ENCODE data around the gene ZNF212.

The ZNF212 gene

DNA sequence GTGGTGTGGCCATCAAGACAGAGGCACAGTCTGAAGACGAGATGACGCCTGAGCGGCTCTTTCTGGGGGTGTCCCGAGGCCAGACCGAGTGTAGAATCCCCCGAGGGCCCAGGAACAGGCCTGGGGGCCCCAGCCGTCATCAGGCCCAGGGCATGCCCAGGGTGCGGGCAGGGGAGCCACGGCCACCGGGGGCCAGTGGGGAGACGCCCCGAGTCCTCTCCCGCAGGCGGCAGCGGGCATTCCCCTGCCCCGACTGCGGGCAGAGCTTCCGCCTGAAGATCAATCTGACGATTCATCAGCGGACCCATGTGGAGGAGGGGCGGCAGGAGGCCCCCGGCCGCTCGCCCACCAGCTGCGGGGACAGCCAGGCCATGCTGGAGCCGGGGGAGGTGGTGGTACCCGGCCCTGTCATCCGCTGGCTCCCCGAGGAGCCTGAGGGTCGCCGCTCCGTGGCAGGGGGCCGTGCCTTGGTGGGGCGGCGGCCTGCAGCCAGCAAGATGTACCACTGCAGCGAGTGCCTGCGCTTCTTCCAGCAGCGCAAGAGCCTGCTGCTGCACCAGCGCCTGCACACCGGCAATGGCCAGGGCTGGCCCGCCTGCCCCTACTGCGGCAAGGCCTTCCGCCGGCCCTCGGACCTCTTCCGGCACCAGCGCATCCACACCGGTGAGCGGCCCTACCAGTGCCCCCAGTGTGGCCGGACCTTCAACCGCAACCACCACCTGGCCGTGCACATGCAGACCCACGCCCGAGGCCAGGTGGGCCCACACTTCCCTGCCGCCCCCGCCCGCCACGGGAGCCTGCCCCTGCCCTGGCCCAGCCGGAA lies 42.3 kb downstream of the ZNF212 start:
- TF ChIP-seq, protein P1, sequence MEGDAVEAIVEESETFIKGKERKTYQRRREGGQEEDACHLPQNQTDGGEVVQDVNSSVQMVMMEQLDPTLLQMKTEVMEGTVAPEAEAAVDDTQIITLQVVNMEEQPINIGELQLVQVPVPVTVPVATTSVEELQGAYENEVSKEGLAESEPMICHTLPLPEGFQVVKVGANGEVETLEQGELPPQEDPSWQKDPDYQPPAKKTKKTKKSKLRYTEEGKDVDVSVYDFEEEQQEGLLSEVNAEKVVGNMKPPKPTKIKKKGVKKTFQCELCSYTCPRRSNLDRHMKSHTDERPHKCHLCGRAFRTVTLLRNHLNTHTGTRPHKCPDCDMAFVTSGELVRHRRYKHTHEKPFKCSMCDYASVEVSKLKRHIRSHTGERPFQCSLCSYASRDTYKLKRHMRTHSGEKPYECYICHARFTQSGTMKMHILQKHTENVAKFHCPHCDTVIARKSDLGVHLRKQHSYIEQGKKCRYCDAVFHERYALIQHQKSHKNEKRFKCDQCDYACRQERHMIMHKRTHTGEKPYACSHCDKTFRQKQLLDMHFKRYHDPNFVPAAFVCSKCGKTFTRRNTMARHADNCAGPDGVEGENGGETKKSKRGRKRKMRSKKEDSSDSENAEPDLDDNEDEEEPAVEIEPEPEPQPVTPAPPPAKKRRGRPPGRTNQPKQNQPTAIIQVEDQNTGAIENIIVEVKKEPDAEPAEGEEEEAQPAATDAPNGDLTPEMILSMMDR (IDR thresholded peaks at IDR 0.05) = no peak

DNA sequence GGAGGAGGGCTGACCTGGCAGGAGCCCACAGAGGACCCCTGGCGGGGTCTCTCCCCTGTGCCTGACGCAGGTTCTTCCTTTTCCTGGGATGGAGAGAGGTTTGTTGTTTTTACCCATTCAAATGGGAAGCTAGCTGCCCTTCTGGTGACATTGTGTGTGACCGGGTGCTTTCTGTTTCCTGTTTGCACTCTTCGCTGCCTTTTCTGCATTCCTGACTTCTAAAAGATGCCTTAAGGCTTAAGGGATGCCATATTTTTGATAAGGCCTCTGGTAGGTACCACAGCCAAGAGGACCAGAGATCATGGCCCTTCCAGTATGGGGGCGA lies 42.8 kb downstream of the ZNF212 start:
- TF ChIP-seq, protein P1 (IDR thresholded peaks at IDR 0.05) = no peak

DNA sequence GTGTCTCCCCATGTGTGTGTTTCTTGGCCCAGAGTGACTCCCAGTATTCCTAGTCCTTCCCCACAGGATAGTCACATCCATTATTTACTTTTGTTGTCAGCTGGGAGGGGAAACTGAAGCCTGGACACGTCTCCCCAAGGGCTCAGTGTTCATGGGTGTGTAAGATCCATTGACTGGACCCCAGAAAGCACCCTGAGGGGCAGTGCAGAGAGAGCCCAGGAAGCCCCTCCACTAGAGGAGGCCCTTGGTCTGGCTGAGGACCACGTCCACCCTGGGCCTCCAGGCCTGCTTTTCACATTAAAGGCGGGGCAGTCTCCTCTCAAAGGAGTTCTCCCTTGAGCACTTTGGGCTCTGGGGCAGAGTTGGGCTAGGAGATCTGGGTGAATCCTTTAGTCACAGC lies 43.9 kb downstream of the ZNF212 start:
- TF ChIP-seq, protein P1 (IDR thresholded peaks at IDR 0.05) = no peak

- TF ChIP-seq, protein P1 (IDR thresholded peaks at IDR 0.05) = no peak
These were observed 44.9 kb downstream of the ZNF212 start for GRCh38 chr7:149284343-149284742.

DNA sequence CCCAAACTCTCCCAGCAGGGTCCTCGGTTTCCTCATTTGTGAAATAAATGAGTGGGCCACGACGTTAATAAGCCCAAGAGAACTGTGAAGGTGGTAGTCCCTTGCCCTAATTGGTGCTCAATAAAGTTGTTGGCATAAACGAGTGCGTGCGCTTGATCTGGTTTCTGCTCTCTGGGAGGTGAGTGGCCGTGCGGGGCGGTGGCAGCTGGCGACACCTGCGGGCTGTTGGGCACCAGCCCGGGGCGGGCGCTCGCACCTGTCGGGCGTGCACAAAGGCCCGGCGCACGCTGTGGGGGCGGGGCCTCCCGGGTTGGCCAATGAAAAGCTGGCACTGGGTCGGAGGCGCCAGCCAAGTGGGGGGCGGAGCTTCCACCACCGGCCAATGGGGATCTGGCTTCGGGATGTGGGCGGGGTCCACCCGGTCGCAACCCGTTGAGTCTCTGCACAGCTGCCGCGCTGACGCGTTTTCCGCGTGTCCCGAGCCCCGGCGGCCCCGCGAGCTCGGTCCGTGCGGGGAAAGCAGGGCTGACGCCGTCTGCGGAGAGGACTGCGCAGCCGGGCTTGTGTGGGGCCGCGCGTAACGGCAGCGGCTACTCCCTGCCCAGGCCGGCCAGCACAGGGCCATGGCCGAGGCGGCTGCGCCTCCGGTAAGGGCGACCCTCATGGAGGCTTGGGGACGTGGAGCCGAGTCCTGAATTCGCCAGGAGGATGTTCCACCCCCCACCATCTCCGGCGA lies 45.6 kb downstream of the ZNF212 start:
- TF ChIP-seq, protein P1 (IDR thresholded peaks at IDR 0.05) = peak; percentile 35; the same call in 1 of the 2 replicates

DNA sequence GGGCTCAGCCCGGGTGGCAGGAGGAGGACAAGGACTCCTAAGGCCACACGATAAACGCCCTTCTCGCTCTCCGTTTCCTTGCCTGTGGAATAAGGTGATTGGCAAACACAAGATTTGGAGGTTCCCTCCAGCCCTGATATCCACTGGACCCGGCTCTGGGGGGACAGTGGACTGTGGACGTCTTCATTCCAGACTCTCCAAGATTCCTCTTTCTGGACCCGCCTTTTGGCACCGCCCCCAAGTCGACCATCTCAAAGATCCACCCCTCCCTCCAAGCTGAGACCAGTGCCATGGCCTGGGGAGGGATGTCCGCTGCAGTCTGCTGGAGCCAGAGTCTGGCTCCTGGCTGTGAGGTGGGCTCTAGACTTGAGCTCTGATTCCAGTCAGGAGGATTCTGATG lies 46.2 kb downstream of the ZNF212 start:
- TF ChIP-seq, protein P1 (IDR thresholded peaks at IDR 0.05) = no peak

GRCh38 chr7:149286811-149287400 lies 47.5 kb downstream of the ZNF212 start:
- TF ChIP-seq, protein P1 (IDR thresholded peaks at IDR 0.05) = no peak

Data from LNCAP (cell line).